D721Med (cell line): ENCODE measurements around the gene CARD16.
"Not testable (repeated sequence)": the region's sequence is repeated elsewhere in the genome, so short reads cannot be mapped to it uniquely, and the experiment has no call there.

Experiments
- DNase-seq: peaks from one replicate; pipeline ENCODE4 v3.0.0; 2011; ENCODE audit warnings: low spot score; ENCODE audit not compliant: insufficient read length
- FAIRE-seq: peaks from 2 replicates; lab custom pipeline; 2011; peaks lifted over from hg19 to GRCh38; lab: Jason Lieb, UNC
- TF ChIP-seq, protein P1 (sequence below): IDR thresholded peaks from 2 replicates; pipeline ENCODE4 v1.5.1; 2012; ENCODE audit warnings: mild to moderate bottlenecking, control low read depth; ENCODE audit not compliant: insufficient read depth; ENCODE audit errors: missing control alignments

The CARD16 gene

DNA sequence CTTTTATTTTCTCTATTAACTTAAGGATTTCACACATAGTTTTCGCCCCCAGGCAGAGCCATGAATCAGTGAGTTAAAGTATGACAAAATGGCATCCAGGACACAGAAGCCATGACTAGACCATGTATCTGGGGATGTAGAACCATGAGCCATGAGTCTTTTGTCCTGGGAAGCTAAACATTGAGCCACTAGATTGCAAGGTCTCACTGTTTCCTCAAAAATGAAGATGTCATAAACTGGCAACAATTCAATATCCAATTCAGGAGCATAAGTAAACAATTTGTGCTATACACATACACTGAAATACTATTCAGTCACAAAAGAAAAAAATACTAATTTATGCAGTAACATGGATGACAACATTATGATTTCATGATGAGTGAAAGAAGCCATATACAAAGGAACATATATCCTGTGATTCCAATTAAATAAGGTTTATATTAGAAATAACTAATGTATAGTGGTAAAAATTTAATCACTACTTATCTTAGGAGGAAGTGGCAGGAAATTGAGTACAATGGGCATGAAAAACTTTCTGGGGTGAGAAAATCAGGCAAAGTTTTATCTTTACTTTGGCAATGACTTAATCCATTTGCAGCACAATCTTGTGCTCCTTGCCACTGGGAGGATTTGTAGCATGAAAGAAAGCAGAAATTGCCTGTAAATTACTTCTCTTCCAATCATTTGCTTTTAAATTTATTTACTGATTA, 28.5 kb upstream of the CARD16 start:
- DNase-seq = no peak
- TF ChIP-seq, protein P1, sequence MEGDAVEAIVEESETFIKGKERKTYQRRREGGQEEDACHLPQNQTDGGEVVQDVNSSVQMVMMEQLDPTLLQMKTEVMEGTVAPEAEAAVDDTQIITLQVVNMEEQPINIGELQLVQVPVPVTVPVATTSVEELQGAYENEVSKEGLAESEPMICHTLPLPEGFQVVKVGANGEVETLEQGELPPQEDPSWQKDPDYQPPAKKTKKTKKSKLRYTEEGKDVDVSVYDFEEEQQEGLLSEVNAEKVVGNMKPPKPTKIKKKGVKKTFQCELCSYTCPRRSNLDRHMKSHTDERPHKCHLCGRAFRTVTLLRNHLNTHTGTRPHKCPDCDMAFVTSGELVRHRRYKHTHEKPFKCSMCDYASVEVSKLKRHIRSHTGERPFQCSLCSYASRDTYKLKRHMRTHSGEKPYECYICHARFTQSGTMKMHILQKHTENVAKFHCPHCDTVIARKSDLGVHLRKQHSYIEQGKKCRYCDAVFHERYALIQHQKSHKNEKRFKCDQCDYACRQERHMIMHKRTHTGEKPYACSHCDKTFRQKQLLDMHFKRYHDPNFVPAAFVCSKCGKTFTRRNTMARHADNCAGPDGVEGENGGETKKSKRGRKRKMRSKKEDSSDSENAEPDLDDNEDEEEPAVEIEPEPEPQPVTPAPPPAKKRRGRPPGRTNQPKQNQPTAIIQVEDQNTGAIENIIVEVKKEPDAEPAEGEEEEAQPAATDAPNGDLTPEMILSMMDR = no peak
- no peak for FAIRE-seq

DNA sequence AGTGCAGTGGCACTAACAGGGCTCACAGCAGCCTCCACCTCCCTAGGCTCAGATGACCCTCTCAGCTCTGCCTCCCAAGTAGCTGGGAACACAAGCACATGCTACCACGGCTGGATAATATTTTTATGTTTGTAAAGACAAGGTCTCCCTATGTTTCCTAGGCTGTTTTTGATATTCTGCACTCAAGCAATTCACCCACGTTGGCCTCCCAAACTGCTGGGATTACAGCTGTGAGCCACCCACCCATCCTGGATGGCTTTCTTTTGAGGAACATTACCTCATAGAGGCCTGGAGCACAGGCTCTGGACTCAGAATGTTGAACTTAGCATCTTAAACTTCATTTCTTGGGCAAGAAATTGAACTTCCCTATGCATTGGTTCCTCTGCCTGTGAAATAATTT, 26.9 kb upstream of the CARD16 start:
- not testable (repeated sequence) for FAIRE-seq

DNA sequence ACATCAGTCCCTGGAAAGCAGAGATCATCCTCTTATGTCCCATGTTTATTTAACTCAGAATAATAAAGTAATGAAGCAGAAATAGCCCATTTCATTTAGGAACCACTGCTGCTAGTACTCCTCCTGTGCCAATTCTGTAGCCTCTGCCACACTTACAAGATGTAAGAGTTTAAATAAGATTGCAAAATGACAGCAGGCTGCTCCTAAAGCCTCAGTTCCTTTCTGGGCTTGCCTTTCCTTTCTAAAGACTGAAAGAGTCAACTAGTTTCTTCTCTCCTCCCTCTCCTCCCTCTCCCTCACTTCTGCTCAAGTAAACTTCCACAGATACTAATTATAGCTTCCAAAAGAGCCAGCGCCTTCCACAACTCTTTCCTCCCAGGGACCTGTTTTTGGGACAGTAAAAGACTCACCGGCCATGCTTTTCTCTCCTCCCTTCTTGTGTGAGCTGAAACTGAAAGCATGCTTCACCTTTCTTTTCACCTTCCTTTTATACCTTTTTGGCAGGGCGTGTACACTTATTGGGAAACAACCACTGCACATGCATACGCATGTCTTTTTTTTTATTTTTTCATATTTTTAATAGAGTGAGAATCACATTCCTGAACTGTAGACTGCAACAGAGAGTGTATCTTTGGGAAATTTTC, 26.1 kb upstream of the CARD16 start:
- no peak for FAIRE-seq
- DNase-seq = no peak
- TF ChIP-seq, protein P1 = no peak

More for the DNA sequence above, 26.9 kb upstream of the CARD16 start:
- DNase-seq = not testable (repeated sequence)

DNA sequence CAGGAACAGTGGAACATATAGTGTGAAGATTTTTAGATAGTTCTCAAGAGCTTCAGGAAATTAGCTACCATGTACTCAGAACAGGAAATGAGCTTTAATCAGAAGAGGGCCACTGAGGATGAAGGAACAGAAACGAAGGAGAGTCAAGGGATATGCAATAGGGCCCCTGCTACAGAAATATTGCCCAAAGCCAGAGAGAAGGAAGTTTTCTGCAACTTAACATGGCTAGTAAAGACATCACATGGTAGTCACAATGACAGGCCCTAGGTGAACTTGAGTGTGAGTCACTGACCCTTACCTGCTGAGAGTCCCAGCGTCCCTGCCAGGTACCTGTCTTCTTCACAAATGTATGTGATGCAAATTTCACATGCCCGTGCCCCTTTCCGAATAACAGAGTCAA, 25.2 kb upstream of the CARD16 start:
- FAIRE-seq (no peak), DNase-seq (no peak)
- TF ChIP-seq, protein P1 = no peak

DNA sequence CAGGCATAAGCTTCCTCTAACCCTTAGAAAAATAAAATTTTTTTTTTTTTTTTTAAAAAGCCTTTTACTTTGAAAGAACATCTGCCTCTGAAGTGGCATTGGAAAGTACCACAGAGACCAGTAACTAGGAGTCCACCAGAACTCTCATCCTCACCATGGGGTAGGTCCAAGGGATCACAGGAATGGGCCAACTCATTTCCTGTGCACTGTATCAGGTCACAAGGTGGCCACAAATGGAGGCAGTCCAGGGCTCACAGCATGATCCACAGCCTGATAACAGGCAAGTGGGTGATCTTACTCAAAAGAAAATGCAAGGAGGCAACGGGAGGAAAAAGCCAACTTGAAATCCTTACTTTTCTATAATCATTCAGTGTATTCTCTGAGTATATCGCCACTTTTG, 24.6 kb upstream of the CARD16 start:
- not testable (repeated sequence) for DNase-seq, FAIRE-seq

DNA sequence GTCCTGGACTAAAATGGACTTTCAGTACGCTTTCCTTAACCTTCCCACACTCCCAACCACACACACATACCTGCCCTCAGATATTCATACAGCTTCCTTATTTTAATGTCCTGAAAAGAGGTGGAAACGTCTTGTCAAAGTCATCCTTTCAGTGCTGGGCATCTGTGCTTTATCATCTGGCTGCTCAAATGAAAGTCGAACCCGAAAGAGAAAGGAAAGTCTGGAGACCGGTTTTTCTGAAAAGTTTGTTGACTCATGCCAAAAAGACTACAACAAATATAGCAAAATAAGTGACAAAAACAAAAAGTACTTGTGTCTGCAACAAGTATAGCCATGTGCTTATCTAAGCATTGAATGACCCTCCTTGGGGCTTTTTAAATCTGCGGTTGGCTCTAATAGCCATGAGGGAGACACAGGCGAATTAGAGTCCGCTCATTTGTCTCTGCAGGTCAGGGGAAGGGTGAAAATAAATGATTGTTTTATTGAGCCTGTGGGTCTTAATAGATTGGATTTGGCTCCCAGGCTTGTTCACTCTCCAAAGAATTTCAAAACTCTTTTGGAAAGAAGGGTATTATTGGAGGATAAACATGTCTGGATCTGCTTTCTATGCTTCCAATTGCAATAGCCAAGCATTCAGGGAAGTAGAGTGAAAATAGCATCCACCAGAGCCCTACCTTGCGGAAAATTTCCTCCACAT, 18.3 kb upstream of the CARD16 start:
- not testable (repeated sequence) for DNase-seq, FAIRE-seq

DNA sequence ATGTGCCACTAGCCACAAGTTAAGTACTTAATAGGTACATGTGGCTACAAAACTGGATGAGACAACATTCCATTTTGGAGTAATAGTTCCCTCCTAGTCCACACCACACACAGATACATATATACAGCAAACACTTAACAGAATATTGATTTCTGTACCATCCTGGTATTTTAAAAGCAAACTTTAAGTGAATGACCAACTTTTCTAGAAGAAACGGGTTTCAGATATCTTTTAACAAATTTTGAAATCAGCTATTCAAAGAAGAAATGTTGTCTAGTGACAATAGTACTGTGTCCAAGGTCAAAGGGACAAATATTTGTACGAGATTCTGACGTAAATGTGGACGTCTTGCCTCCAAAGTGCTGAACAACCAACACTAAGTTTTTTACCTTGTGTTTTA, 12.3 kb upstream of the CARD16 start:
- FAIRE-seq (no peak), DNase-seq (no peak)
- TF ChIP-seq, protein P1 = no peak

DNA sequence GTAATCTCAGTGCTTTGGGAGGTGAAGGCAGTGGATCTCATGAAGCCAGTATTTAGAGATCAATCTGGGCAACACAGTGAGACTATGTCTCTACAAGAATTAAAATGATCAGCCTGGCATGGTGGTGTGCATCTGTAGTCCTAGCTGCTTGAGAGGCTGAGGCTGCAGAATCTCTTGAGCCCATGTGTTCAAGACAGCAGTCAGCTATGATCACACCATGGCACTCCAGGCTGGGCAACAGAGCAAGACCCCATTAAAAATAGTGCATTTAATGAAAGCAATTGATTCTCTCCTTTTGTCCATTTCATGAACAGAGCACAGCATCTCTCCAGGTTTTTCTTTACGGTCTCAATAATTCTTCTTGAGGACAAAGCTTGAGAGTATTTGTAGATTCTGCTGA, 11.3 kb upstream of the CARD16 start:
- DNase-seq (no peak), FAIRE-seq (no peak)

More for the DNA sequence above, 11.3 kb upstream of the CARD16 start:
- TF ChIP-seq, protein P1 = no peak
